Stimulated activated CD4-positive, alpha-beta T cell treated with anti-CD3 and anti-CD28 coated beads, Interleukin-4, amount 100 ng/mL, for 24 hours (primary cell): ENCODE results near the gene TSHB.

Source experiments
- DNase-seq: peaks from one replicate; pipeline ENCODE4 v3.0.0-alpha.2; 2020

The TSHB gene

DNA sequence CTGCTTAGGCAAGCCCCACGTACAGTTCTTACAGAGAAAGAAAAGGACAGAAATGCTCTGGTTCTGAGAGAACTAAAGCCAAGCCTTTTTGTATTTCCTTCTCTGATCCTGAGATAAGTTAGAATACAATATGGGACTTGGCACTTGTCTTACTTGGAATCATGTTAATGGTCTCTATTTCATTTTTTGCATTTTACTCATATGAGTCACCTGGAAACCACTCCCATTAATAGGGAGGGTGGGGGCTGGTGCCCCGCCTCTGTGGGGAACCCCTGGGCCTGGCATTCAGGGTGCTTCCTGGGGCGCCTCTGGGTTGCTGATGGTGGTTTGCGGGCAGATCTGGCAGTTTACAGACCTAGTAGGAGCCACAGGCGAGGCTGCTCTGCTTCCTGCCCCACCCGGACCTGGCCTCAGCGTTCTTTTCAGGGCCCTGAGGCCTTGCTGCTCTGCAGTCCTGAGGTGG is 32.9 kb downstream of the TSHB start:
- peak; percentile 86 for DNase-seq

DNA sequence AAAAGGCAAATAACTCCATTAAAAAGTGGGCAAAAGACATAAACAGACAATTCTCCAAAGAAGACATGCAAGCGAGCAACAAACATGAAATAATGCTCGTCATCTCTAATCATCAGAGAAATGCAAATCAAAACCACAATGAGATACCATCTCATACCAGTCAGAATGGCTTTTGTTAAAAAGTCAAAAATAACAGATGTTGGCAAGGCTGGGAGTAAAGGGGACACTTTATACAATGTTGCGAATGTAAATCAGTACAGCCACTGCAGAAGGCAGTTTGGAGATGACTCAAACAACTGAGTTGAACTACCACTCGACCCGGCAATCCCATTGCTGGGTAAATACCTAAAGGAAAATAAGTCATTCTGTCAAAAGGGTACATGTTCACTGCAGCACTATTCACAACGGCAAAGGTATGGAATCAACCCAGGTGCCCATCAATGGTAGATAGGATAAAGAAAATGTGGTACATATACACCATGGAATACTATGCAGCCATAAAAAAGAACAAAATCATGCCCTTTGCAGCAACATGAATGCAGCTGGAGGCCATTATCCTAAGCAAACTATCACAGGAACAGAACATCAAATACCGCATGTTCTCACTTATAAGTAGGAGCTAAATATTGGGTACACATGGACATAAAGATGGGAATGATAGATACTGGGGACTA is 33.7 kb downstream of the TSHB start:
- peak; percentile 37 for DNase-seq

DNA sequence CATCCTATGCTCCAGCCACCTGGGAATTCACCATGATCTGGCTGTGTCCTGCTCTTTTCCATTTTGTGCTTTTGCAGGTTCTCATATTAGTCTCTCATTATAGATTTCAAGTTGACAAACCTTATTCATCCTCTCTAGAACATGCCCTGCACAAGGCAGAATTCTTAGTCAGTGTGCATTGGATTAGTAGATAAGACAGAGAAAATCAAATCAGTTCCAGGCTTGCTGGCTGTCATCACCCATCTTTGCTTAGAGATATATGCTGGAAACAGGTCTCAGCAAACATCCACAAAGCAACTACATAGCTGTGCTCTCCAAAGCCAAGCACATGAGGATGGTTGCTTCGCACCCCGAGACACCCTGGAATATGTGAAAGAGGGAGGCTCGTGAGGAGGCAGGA is 34.8 kb downstream of the TSHB start:
- DNase-seq: no peak

DNA sequence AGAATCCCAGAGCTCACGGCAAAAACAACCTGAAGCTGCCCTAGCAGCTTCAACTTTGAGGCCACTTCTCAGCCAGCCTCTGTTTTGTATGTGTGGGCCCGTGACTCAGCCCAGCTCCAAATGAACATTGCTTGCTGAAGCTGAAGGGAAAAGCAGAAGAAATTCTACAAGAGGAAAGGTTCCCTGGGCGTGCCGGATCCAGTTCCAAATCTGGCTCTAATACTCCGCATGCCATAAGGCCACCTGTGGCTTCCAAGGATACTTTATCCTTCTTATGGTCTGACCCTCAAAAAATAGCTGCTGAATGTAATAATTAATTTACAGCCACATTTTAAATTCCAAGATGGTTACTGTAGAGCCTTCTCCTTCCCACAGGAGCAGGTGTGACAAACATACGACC is 35.4 kb downstream of the TSHB start:
- DNase-seq: no peak

DNA sequence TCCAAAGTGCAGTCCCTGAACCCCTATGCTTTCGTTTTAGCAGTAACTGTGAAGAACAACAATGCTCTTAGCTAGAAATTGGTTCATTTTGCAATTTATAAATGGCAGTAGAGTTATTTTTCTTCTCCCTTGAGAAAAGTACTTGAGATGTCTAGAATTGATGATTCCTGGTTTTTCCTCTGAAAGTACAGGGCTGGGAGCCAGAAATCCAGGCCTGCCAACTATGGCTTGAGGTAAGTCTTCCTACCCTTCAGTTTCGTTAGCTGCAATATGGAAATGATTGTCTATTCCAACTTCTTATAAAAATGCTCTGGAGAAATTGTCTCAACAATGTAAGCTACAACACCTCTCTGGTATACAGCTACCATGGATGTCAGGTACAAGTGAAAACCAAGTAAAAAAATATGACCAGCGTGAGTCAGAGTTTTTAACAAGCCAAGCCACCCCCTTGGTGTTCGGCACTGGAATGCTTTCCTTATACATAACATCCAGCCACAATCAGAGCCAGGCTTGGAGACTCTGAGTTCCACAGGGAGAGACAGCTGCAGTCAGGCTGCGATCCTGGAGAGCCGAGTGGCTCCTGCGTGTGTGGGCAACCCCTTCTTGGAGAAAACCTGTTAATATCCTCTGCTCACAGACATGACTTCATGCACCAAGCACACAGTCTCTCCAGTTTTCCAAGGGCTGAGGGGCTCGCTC is 37.7 kb downstream of the TSHB start:
- no peak for DNase-seq

DNA sequence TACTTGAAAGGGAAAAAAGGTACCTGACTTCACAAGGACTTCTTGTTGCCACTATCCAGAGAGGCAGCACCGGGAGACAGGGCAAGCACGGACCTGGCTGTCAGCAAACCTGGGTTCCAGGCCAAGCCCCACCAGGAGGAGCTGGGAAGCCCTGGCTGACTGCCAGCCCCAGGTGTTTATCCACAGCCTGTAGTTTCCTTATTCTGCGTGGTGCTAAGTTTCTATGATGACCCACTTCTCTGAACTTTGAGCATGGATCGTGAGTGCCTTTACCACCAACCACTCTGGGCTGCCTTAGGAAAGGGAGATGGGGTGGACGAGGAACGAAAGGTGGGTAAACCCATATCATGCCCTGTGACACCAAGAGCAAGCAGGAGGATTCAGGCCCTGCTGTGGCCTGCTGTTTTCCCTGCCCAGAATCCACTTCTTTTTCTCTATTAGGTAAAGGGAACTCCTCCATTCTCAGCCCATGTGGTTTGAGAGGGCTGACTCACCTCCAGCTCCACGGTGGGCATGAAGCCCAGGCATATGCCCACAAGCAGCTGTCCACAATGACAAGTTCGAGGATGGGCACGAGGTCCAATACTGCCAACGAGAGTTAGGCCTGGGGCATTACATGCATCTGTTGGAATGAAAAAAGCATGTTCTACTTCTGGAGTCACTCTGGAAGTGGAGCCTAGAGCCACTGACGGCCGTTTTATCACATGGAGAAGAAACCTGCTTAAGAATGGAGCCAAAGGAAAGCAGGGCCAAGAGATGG is 39.4 kb downstream of the TSHB start:
- no peak for DNase-seq

DNA sequence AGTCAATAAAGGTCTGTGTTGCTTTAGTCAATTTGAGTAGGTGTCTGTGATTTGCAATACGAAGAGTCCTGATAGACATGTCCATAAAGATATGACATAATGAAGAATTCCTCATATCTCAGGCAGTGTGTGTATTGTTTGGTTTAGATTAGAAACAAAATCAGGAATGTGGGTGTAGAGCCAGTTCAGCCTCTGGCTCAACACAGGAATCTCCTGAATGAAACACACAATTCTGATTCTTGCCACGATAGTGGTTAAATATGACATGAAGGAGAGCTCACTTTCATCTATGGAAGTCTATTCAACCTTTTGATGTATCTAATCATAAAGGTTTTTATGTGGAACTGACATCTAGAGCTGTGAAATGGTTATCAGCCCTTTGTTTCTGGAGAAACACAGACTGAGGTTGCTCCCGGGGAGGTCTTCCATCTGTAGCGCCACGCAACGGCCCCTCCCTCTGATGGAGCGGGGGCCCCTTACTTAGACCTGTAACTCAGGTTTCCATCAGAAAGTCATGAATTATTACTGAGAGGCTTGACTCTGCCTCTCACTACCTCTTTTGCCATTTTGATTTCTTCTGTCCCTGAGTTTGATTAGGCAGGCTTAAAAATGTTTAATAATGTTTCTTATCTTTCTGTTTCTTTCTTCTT is 40.2 kb downstream of the TSHB start:
- no peak for DNase-seq

DNA sequence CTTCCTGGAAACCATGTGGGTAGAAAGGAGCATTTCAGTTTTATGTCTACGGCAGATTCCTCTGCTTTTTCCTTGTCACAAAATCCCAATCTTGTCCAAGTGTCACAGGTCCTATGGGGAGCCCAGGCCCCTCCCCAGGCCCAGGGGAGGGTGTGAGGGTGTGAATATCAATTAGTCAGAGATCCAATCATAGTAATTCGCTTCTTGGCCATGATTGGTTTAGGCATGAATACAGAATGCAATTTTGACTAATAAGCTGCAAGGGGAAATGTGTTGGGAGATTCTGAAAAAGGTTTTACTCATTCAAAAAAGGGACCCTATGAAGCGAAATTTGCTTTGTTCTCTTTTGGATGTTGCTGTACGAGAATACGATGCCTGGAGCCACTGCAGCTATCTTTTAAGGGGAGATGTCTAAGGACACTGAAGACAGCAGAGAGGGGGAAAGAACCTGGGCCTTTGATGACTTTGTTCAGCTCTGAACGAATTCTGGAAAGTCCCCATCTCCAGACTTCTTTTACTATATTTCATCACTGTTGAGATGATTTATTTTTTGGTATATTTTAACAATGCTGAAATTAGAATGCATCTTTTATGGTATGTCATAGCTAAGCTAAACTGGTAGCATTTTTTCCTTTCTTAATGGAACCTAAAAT is 41.5 kb downstream of the TSHB start:
- no peak for DNase-seq

DNA sequence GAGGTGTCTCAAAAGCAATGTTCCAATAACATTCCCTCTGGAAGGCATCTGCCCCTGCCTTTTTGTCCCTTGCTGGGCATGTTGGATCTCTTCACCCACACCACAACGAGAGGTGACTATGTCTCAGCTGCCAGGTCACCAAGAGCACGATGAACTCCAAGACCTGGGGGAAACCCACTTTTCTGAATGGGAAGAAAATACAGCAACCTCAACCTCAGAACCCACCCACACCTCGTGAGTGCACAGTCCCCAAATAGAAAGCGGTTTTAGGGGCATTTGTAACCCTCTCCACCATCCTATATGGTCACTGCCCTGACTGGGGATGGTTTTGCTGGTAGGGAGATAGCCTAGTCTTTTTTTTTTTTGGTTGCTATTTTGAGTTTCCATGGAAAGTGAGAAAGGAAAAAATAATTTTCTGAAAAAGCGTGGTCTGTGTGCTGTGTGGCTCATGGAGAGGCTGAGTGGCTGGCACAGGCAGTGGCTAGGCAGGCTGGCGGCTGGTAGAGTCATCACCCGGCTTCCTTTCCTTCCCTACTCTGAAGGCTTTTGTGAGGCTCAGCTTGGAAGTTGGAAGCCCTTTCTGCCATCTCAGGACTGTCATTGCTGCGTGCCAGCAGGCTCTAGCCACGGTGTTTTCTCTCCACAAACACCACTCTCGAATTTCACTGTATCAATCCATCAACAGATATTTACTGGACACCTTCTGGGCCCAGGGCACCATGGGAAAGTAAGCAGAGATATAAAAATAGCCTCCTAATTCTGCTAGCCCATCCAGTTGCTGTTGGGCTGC is 43.9 kb downstream of the TSHB start:
- no peak for DNase-seq

DNA sequence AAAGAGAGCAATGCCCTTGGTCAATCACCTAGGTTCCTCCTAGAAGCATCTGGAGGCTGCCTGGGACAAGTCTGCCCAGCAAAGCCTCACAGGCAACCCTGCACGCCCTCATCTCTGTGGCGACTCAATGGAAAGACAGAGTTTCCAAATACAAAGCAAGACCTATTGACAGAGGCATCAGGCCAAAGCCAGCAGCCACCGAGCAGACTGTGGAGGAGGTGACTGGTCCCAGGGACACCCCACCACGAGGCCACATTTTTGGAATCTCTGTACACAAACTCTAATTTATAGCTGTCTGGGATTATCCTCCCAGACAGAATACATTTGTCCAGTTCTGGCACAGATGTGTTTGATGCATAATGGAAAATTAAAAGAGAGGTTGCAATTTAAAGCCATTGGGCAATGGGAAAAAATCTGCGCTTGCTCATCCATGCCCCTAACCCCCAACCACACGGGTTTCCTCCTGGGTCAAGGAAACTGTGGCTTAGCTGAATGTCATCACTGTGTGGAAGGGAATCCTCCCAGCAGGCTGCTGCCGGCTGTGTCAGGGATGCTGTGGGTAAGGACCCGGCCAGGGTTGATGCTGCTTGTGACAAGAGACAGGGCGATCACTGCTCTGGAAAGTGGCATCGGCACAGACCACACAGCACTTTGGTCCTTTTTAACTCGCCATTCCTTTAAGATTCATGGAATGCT is 45.4 kb downstream of the TSHB start:
- no peak for DNase-seq

DNA sequence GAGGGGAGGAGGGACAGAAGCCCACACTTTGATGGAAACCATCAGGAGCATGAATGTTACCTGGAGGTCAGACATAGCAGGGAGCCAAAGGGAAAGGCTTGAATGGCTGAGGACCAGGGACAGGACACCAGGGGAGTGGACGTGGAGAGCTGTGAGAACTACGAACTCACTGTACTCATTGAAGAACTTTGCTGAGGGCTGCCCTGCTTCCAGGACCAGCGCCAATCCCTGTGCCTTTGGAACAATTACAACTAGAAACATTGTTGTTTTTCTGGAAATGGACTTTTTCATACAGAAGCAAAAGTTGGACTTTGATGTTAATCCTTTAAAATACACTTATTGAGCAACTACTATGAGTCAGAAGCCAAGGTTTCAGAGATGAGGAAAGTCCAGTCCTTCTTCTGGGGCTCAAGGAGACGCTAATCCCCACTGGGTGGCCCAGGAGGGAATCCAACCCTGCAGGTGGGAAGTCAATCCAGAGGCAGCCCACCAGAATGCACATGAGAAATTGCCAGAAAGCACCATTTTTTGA is 46.8 kb downstream of the TSHB start:
- no peak for DNase-seq

DNA sequence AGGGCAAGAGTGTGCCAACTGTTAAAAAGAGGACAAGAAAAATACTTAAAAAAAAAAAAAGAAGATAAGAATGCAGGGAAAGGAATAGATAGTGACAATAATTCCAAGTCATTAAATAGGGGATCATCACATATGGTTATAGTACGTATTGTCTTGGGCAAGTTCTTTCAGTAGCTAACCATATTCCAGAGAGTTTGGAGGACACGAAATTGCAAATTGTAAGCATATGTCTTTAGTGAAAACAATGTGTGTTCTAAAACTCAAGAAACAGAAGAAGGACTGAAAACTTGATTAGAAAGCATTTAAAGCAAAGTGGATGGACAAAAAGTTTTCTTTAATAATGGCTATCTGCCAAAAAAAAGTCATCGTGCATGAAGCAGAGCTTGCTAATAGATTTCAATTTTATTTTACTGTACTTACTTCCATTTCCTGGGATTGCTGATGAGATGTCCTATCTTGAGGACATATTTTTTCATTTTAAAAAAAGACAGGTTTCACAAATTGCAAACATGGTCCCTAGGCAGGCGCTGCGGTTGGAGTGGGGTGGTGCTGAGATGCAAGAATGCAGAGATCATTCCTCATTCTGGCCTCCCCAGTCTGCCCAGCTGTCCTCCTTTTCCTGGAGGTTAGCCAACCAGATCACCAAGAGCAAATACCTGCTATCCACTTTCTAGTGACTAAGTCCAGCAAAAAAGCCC is 47.8 kb downstream of the TSHB start:
- DNase-seq: no peak

DNA sequence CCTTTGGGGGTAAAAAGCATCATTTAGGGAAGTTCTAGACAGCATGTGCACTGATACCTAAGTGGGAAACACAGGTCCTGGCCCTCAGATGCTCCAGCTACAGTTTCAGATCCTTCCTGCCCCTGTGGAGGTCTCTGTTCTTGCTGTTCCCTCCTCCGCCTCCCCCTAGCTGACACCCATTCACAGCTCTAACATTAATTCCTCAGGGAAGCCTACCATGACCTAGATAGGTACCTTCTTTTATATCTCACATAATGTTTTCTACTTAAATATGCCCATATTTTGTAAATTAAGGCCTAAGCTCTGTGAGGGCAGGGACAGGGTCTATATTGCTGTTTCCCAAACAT is 48.3 kb downstream of the TSHB start:
- DNase-seq: no peak

DNA sequence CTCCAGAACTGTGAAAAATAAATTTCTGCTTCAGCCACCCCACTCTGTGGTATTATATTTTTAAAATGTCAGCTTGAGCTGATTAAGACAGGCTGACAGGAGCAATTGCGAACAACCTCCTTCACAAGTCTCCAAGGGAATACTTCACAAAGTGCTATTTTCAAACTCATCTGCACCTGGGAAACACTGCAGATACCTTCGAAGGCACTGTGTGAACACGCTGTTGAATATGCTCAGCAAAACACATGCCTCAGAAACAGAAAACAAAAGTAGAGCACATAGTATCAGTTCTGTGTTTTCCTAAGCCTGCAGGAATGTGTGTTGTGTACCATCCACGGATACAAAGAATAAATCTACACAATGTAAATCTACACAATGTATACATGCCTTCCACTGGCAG is 49.1 kb downstream of the TSHB start:
- no peak for DNase-seq

DNA sequence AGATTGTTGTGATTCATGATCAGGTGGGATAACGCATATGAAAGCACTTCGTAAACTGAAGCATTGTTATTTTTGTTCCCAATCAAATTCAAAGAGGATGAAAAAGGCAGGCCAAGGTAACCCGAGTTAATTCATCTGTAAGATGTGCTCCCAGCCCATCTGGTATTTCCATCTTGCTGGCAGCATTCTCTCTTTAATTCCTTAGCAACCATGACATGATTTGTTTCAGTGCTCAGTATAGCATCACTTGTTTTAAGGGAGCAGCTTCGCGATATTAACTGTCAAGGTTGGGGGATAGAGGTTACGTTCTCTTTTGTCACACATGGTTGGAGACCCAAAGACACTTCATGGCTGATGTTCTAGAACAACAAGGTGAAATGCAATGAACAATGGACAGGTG is 53.3 kb downstream of the TSHB start:
- DNase-seq: no peak
